Right lobe of liver (tissue), 6 donors: ENCODE measurements around the gene CIAO2B. TPM values are rescaled to one million over a fixed set of nuclear protein-coding genes. Genes with fewer than 3 reads are reported as not detected.

Experiments used
- ATAC-seq, 4 donors: fragments of 200-7000 bp; cut with Tn5 transposase; one replicate each; pipeline ENCODE4 v1.9.1; 2020; ENCODE audit warnings: mild to moderate bottlenecking in 4 of 4, moderate library complexity in 4 of 4
- DNase-seq, 3 donors: peaks; one replicate each; pipeline ENCODE4 v3.0.0-alpha.2; 2020
- H3K27ac ChIP-seq, 3 donors: fragments of 200-600 bp; one replicate each; pipeline ENCODE4 v1.8.0; 2022
- H3K27me3 ChIP-seq, 2 donors: fragments of 200-600 bp; one replicate each; pipeline ENCODE4 v1.8.0; 2022
- H3K36me3 ChIP-seq, 4 donors: fragments of 200-600 bp; sonication (generic) in 1 of 4; one replicate each; pipeline versions ENCODE4 v1.5.1 to v1.8.0; 2017 to 2022; ENCODE audit warnings: control low read depth in 1 of 4
- H3K4me1 ChIP-seq, 4 donors: fragments of 200-600 bp; sonication (generic) in 1 of 4; one replicate each; pipeline versions ENCODE4 v1.5.1 to v1.8.0; 2017 to 2022; ENCODE audit warnings: control low read depth in 1 of 4
- H3K4me3 ChIP-seq, 3 donors: fragments of 200-600 bp; one replicate each; pipeline ENCODE4 v1.8.0; 2022
- H3K9me3 ChIP-seq, 4 donors: fragments of 200-600 bp; sonication (generic) in 1 of 4; one replicate each; pipeline versions ENCODE4 v1.5.1 to v1.8.0; 2017 to 2022; ENCODE audit warnings: control low read depth in 1 of 4
- CTCF ChIP-seq, 4 donors: fragments of 200-600 bp in 3 of 4; fragments of 450-650 bp in 1 of 4; IDR thresholded peaks; one replicate each; pipeline versions ENCODE4 v1.5.1 to v1.8.0; 2016 to 2022; ENCODE audit warnings: antibody characterized with exemption in 4 of 4, mild to moderate bottlenecking in 2 of 4
- POLR2A ChIP-seq: fragments of 450-650 bp; IDR thresholded peaks from one replicate; pipeline ENCODE4 v1.6.1; 2017; ENCODE audit warnings: antibody characterized with exemption, mild to moderate bottlenecking
- WGBS: methylation state at CpG from one replicate; pipeline ENCODE4 v1.1.6; 2018; ENCODE audit warnings: low coverage, low lambda C conversion rate; ENCODE audit not compliant: insufficient coverage; ENCODE audit errors: missing lambda C conversion rate; 5-methylcytosine and 5-hydroxymethylcytosine counted together
- intact Hi-C, 2 donors: fragments of 100-400 bp; cut with DNase I; formaldehyde crosslinking; loops; one replicate each; pipeline versions ENCODE4 v1.11.2 to v1.14.1; 2022
- total RNA-seq, 6 experiments: library from RNA; depleted of rRNA in 2 of 6; stranded (reverse); fragments of >200 nt in 2 of 6; fragmentation: NEBNext Ultra II Directional in 3 of 6; extraction: Animal tissue kit (Norgen Biotek cat#: 25700) in 3 of 6; gene quantifications; one replicate each; pipeline versions ENCODE4 v1.1.0 to v1.2.4, GENCODE V29; 2016 to 2023
- donor health status: DM: no; HTN: yes; CAD: no.
- donor health status: DM: no; HTN: no; CAD: no.
- donor health status: DM: no; HTN: no; CAD: no.
- donor health status: DM: no; HTN: yes; CAD: no.
- donor health status: DM: no; HTN: yes; CAD: no.

Gene CIAO2B
- total RNA-seq, 6 experiments from 2014 or later: 40.6 to 111 (median 47.4) TPM

DNA sequence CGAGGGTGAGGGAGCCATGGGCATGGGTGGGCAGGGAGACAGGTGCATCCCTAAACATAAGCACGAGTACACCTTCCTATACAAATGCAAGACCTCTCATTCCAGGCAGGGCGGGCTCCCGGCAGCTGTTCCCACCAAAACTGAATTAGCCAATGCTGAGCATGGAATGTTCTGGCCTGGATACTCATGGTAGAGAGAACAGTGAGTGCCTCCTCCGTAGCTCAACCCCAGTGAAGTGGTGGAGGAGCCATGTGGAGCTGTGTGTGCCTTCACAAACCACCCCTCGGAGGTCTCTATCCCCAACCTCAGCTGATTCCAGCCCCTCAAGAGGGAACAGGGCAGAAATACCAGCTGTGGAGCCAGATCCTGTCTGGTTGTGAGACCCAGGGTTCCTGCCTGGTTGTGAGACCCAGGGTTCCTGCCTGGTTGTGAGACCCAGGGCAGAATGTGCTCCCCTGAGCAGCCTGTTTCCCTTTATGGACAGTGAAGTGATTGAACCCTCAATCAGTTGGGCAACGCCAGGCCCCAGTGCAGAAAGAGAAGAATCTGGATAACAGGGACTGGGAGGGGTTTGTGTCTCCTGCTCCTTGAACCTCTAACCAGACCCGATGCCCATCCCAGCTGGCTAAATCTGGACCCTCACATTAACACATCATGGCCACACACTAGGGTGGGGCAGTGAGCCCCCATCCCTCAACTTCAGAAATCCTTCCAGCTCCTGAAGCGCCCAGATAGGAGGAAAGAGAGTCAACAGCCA is 13.1 kb downstream of the CIAO2B start:
- 72% methylated on average over 8 of the region's 9 CpGs for WGBS
- ATAC-seq (no peak), DNase-seq (no peak)
- Histone ChIP-seq H3K36me3 (no peaks in the 10 kb centered on the region), H3K4me3 (no peak overlapping the region), H3K27ac (no peak overlapping the region), H3K9me3 (no peaks in the 10 kb centered on the region), H3K27me3 (no peaks in the 10 kb centered on the region), H3K4me1 (peaks cover 0 to 5% (median 0%) of the 10 kb centered on the region in 4 donors)
- intact Hi-C loops: no loop called here
- TF ChIP-seq POLR2A (no peak), CTCF (IDR thresholded peaks at IDR 0.05) (no peak)

DNA sequence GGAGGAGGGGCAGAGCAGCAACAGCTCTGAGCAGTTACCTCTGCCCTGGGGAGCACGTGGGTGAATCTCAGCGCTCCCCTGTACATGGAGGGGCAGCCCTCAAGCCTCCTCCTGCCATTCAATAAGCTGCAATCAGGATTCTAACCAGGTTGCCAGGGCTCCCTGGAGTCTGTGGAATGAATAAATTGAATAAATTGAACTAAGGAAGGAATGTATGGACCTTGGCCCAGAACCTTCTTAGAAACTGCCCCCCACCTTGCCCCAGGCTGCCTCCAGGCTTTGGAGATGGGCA is 14.0 kb downstream of the CIAO2B start:
- Histone ChIP-seq H3K27me3 (no peaks in the 10 kb centered on the region), H3K36me3 (no peaks in the 10 kb centered on the region), H3K4me3 (no peak overlapping the region), H3K9me3 (no peaks in the 10 kb centered on the region), H3K4me1 (peaks cover 0 to 3% (median 0%) of the 10 kb centered on the region in 4 donors), H3K27ac (no peak overlapping the region)
- 63% methylated on average over 2 of the region's 2 CpGs for WGBS
- intact Hi-C loops: no loop called here
- DNase-seq (no peak), ATAC-seq (no peak)
- TF ChIP-seq POLR2A (no peak), CTCF (IDR thresholded peaks at IDR 0.05) (no peak)

- WGBS: 65% methylated on average over 2 of the region's 5 CpGs
- Histone ChIP-seq H3K4me1 (no peaks in the 10 kb centered on the region), H3K4me3 (no peak overlapping the region), H3K27me3 (no peaks in the 10 kb centered on the region), H3K36me3 (no peaks in the 10 kb centered on the region), H3K9me3 (no peaks in the 10 kb centered on the region), H3K27ac (no peak overlapping the region)
- DNase-seq: no peak
- ATAC-seq: no peak
- TF ChIP-seq CTCF (IDR thresholded peaks at IDR 0.05) (no peak), POLR2A (no peak)
- intact Hi-C loops: no loop called here
Measured at GRCh38 chr16:66919569-66920298, 14.5 kb downstream of the CIAO2B start.

DNA sequence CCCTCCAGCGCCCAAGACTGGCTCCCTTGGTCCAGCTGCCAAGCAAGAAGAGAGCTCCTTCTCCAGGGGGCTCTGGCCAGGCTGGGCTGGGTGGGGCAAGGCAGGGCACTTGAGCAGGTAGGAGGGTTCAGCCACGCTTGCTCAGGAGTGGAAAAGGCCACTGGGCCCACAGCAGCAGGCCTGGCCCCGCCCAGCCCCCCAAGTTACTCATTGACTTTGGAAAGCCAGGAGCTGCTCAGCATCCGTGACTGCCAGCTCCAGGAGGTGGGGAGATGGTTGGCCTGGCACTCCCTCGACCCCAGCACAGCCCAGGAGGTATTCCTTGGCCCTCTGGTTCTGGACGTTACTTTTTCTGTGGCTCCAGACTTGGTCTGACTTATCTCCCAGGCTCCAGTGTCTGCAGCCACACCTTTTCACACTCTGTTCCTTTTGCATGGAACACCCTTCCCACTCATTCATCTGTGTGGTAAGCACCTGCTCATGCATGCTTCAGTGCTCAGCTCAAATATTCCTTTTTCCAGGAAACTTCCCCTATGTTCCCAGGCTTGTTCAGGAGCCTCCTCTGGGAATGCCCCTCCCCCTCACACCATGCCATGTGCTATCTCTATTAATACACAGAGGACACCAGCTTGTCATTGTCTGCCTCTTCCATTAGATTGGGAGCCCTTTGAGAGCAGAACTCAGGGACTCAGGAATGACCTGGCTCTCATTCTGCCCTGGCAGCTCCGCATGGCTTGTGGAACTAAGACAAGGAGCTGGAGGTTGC is 15.2 kb downstream of the CIAO2B start, which contains the start of gene CDH16:
Gene CDH16 (minus strand): TSS at position 83 of the 766 bp plus-strand sequence. CDS start 820 bp downstream, outside the sequence.
- no CpG with 5 or more reads among the region's 7 CpGs for WGBS

More for the DNA sequence above, 15.2 kb downstream of the CIAO2B start, which contains the start of gene CDH16:
- ATAC-seq (no peak), DNase-seq (no peak)
- no peaks in the 10 kb centered on the region for H3K9me3 ChIP-seq
- no peaks in the 10 kb centered on the region for H3K4me1 ChIP-seq
- no peaks in the 10 kb centered on the region for H3K27me3 ChIP-seq
- H3K27ac ChIP-seq: no peak within 1 kb of the TSS
- H3K4me3 ChIP-seq: no peak within 1 kb of the TSS
- TF ChIP-seq POLR2A: no peak
- TF ChIP-seq CTCF (IDR thresholded peaks at IDR 0.05): no peak
- intact Hi-C loops: no loop called here
- no peaks in the 10 kb centered on the region for H3K36me3 ChIP-seq
